ENCODE data around the gene P4HA3. TPM values are rescaled to one million over a fixed set of nuclear protein-coding genes. Genes with fewer than 3 reads are reported as not detected.

P4HA3 gene
- total RNA-seq, result 0.58 TPM

GRCh38 chr11:74311352-74311926, at the start of gene P4HA3:
Gene P4HA3 (minus strand): TSS chr11:74311640. CDS start chr11:74311611, 29 bp downstream.

Small RNA genes lying within 50 kb of the gene (small RNA-seq; reads per million reads assigned to genes)
- not detected for gene RF00409 (ENCODE audit: low replicate concordance)

Other genes with a start within 250 kb of the P4HA3 start
- gene C2CD3, start 140.6 kb downstream of the P4HA3 start, total RNA-seq, result 26.4 TPM
- 48.1 TPM for gene PPME1, start 140.4 kb downstream of the P4HA3 start, total RNA-seq
- 6.0 TPM for gene PGM2L1, start 86.8 kb upstream of the P4HA3 start, total RNA-seq
- gene KCNE3, start 155.9 kb upstream of the P4HA3 start, total RNA-seq, result 18.6 TPM
- gene LIPT2, start 182.1 kb upstream of the P4HA3 start, total RNA-seq, result 13.0 TPM

All from metanephros (tissue), 2 donors.